Cortex of kidney (tissue), 1 donor: ENCODE results near the gene CDK6.

Experiments used
- DNase-seq: peaks from one replicate; lab custom pipeline; 2025; lab: John Stamatoyannopoulos, UW

Gene CDK6

DNA sequence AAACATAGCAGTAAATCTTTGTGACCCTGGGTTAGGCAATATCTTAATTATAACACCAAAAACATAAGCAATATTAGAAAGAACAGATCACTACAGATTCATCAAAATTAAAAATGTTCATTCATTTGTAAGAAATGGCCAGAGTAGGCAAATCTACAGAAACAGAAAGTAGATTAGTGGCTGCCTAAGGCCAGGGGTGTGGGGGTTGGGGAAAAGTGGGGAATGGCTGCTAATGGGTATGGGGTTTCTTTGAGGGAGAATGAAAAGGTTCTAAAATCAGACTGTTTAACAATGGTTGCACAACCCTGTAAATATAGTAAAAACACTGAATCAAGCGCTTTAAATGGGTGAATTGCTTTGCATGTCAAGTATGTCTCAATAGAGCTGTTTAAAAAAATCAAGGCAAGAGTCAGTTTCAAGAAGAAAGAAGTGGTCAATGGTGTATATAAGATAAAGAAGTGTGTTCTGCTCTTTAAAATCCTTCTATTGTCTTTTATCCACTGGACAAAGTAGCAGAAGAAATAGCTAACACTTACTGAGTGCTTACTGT lies 42.6 kb downstream of the CDK6 start:
- DNase-seq, result no peak

DNA sequence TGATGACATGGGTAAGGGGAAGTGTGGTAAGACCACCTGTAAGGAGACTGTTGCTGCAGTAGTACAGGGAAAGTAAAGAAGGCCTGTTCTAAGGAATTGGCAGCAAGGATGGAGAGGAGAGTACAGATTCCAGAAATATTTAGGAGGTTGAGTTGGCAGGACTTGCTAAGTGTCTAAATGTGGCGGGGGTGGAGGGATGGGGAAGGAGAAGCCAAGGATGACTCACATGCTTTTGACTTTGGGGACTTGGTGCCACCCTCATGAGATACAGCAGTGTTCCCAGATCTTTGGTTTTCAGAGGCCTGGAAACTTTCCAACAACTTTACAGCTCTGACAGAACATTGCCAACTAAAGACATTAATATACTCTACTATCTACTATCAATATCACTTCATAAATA lies 45.4 kb downstream of the CDK6 start:
- DNase-seq, result no peak

DNA sequence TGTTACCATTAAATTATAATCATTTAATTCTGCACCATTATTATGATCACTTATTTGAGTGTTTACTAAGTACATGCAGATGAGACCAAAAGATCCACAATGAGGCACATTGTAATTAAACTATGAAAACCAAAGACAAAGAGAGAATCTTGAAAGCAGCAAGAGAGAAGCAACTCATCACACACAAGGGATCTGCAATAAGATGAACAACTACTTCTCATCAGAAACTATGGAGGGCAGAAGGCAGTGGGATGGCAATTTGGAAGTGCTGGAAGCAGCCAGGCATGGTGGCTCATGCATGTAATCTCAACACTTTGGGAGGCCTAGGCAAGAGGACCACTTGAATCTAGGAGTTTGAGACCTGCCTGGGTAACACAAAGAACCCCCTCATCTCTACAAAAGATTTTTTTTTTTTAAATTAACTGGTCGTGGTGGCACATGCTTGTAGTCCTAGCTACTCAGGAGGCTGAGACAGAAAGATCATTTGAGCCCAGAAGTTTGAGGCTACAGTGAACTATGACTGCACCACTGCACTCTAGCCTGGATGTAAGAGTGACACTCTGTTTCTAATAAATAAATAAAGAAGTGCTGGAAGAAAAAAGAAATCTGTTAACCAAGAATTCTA lies 47.7 kb downstream of the CDK6 start:
- no peak for DNase-seq

- DNase-seq, result no peak
These were observed 50.5 kb downstream of the CDK6 start for GRCh38 chr7:92785923-92786322.

DNA sequence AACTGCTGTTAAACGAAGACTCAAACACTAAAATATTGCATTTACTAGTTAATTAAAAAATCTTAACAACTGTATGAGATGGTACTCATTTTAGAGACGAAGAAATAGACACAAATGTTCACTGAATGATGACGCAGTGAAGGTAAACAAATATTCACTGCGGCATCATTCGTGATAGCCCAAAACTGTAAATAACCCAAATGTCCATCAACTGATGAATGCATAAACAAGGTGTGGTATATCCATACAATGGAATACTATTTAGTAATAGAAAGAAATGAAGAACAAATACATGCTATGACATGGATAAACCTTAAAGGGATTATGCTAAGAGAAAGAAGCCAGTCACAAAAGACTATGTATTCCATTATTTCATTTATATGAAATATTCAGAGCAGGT lies 51.4 kb downstream of the CDK6 start:
- no peak for DNase-seq

DNA sequence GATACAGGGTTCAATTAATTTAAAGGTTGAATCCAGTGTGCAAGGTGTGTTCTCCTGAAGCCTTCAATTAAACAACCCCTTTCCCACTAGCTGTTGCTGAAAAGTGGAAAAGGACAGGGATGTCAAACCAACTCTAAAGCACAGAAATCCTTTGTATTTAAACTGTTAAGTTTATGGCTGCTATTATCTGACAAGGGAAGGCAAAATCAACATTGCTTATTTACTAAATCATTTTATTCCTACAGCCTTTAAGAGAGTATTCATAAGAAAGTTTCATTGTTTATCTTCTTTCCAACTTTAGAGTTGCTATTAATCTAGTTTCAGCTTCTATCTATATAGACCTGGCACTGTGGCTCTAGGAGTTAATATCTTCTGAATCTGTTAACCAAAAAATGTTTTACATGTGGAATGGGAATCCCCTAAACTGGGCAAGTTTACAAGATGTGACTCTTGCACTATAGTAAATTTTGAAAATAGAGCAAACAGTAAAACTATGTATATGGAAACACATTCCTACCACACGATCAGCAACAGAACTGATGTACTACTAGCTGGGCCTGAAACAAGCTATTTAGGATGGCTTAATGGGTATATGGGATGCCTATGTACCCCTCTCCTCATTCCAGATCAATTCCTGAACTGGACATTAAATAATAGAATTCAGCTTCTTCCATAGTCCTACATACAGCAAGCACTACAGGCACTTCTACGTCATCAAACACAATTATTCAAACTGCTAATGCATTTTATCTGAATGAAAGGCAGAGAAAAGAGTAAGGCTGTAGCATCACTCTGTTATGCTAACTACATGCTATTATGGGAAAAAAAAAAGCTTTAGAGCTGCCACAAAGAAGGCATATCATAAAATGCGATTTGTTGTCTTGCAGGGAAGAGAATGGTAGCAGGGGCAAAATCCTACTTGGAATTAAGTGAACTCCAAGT lies 52.8 kb downstream of the CDK6 start:
- DNase-seq, result no peak

DNA sequence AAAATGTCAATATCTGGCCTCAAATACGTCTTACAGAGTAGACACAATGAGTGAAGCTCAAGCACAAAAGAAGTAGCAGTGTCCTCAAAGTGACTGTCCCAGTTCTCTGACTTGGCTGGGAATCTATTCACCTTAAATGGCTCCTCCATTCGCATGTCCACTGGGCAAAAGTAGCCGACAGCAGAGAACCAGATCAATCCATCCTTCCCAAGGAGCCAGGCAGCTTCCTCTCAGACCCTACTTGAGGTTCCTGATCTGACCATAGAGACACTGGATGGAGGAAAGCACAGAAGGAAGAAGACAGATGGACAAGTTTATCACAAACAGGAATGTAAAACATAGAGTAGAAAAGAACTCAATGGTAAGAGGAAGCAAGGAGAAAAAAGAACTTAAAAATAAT lies 53.5 kb downstream of the CDK6 start:
- no peak for DNase-seq

GRCh38 chr7:92782236-92782635 lies 54.1 kb downstream of the CDK6 start:
- no peak for DNase-seq

- no peak for DNase-seq
These were observed 55.2 kb downstream of the CDK6 start for GRCh38 chr7:92781117-92781720.

DNA sequence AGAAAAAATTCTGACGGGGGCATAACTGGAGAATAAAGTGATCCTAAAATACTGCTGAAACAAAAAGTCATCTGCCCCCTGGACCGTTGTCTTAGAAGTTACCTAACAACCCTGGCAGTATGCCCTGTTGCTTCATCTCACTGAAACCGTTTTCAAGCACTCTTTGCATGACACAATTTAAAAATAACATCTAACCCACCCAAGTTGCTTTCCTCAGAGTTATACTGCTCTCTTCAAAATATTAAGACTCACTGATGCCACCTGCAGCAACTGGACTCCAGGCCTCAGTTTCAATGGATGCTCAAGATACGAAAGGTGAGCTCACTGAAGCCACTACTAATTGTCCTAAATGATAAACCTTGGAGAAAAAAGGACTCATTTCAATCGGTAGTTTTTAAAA lies 57.4 kb downstream of the CDK6 start:
- no peak for DNase-seq

- DNase-seq, result no peak
These were observed 58.4 kb downstream of the CDK6 start for GRCh38 chr7:92777993-92778392.

DNA sequence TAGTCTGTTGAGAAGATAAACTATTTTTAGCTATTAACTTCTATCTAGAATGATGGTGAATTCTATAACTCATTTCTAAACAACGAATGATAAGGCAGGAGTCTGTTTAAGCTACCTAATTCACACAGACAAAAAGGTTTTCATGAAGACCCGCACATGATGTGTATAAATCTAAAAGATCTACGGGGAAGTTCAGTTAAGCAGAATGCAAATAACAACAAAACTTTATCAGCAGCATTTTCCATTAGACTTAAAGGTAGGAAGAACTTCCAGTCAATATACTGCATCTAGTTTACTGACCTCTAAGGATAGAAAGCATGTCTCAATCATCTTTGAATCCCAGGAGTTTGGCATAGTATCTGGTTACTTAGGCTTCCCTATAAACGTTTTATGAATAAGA lies 62.6 kb downstream of the CDK6 start:
- DNase-seq, result no peak

GRCh38 chr7:92769844-92770243 lies 66.5 kb downstream of the CDK6 start:
- DNase-seq, result no peak

- DNase-seq, result no peak
These were observed 67.0 kb downstream of the CDK6 start for GRCh38 chr7:92769394-92769699.

DNA sequence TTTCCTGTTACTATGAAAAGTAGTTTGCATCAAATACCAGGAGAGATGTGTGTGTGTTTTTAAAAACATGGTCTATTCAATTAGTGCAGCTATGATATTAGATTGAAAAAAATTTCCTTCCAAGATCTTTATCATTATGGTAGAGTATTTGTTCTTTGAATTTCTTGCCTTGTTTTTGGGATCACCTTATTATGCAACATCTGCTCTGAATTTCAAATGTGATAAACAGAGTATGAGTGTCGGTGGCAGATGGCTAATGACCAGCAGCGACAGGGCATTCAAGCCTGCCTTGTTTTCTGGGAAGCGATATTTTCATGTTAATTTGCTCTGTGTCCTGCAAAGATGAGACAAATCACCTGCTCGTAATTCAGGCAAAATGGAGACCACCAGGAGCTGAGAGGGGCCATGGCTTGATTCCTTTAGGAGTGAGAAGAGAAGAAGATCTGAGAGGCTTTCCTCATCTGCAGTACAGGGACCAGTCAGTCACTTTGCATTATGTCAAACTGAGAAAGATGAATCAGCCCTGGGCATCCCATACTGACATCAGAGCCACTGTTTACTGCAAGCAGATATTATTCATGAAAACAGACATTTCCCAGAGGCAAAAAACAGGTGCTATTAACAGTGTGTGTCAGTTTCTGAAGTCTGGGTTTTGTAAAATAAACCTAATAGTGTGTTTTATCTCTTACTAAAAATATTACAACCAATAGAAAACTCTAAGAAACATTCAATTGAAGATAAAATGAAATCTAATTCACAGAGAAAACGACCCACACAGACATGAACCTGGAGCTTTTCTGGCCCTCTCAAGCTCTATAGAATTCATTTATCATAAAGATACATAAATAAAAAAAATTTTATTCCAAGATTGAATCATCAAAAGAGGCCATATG lies 67.6 kb downstream of the CDK6 start:
- DNase-seq, result no peak

DNA sequence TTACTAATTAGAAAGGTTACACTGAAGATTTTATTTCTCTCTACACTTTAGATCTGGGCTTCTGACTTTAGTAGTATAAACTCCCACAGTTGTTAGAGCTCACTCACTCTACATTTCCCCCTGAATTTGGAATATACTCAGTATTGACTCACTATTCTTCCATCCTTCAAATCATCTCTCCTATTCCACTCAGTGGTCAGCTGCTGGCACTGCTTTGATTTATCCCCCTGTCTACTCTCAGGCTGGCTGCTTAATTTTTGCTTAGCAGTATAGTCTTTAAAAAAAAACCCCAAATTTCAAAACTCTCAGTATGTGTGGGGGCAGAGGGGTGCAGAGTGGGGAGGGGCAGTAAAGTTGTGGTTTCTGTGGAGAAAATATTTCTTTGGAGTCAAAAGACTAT lies 68.9 kb downstream of the CDK6 start:
- no peak for DNase-seq

GRCh38 chr7:92766461-92767003 lies 69.8 kb downstream of the CDK6 start:
- DNase-seq, result no peak

- DNase-seq, result no peak
These were observed 70.6 kb downstream of the CDK6 start for GRCh38 chr7:92765725-92766124.

GRCh38 chr7:92763636-92764423 lies 72.5 kb downstream of the CDK6 start:
- no peak for DNase-seq

DNA sequence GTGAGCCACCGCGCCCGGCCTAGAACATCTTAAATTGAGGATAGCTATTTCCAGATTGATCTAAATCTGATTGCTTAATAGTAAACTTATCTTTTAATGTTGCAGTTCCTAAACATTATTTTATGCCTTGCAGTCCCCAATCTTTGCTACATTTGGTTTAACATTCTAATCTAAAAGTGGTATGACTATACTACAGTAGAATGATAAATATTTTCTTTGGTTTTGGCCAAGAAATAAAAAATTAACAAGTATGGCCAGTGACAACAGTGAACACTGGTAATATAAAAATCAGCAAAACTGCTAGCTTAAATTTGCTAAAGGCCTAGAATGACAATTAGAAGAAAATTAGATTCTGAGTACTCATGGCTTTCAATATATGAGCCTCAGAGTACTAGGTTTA lies 73.5 kb downstream of the CDK6 start:
- no peak for DNase-seq
